Colonic mucosa (tissue), 4 donors: ENCODE measurements around the gene CNOT8. TPM values are rescaled to one million over a fixed set of nuclear protein-coding genes. Genes with fewer than 3 reads are reported as not detected.

ENCODE experiments used
- DNase-seq: peaks from one replicate; pipeline ENCODE4 v3.0.0-alpha.2; 2020
- H3K27ac ChIP-seq: fragments of 200-600 bp; one replicate; pipeline ENCODE4 v1.8.0; 2021
- H3K27me3 ChIP-seq: fragments of 200-600 bp; one replicate; pipeline ENCODE4 v1.8.0; 2021
- H3K36me3 ChIP-seq: fragments of 200-600 bp; one replicate; pipeline ENCODE4 v1.8.0; 2021
- H3K4me1 ChIP-seq: fragments of 200-600 bp; one replicate; pipeline ENCODE4 v1.8.0; 2021; ENCODE audit warnings: mild to moderate bottlenecking
- H3K4me3 ChIP-seq: fragments of 200-600 bp; one replicate; pipeline ENCODE4 v1.8.0; 2021
- H3K9ac ChIP-seq, 2 donors: one replicate each; pipeline ENCODE4 v1.7.0; 2013; ENCODE audit warnings: control low read depth in 2 of 2, low read depth in 2 of 2, low read length in 2 of 2
- H3K9me3 ChIP-seq: fragments of 200-600 bp; one replicate; pipeline ENCODE4 v1.8.0; 2021
- CTCF ChIP-seq: fragments of 200-600 bp; IDR thresholded peaks from one replicate; pipeline ENCODE4 v1.8.0; 2022; ENCODE audit warnings: antibody characterized with exemption, mild to moderate bottlenecking
- intact Hi-C: fragments of 100-400 bp; cut with DNase I; formaldehyde crosslinking; loops from one replicate; pipeline ENCODE4 v1.14.1; 2022
- total RNA-seq, 2 donors: library from RNA; stranded (reverse); fragmentation: NEBNext Ultra II Directional in 1 of 2; extraction: Animal tissue kit (Norgen Biotek cat#: 25700) in 1 of 2; gene quantifications; one replicate each; pipeline ENCODE4 v1.2.1, GENCODE V29; 2021
- donor health status: healthy.
- donor health status: DM: no; HTN: no; CAD: no.
- donor health status: DM: no; HTN: no; CAD: no.

CNOT8 gene
- total RNA-seq, 2 donors from 2014 or later: 64.0 to 84.0 TPM

GRCh38 chr5:154815025-154815424 is 43.4 kb upstream of the CNOT8 start:
- DNase-seq: no peak
- TF ChIP-seq CTCF: no peak
- intact Hi-C loops: no loop called here
- H3K9me3 ChIP-seq: no peaks in the 10 kb centered on the region
- no peak overlapping the region for H3K9ac ChIP-seq
- H3K27ac ChIP-seq: no peak overlapping the region
- no peaks in the 10 kb centered on the region for H3K27me3 ChIP-seq
- H3K4me3 ChIP-seq: no peak overlapping the region
- H3K36me3 ChIP-seq: peaks cover 5% of the 10 kb centered on the region
- H3K4me1 ChIP-seq: no peaks in the 10 kb centered on the region

- H3K4me3 ChIP-seq: no peak overlapping the region
- intact Hi-C loops: no loop called here
- H3K36me3 ChIP-seq: peaks cover 5% of the 10 kb centered on the region
- H3K4me1 ChIP-seq: no peaks in the 10 kb centered on the region
- no peaks in the 10 kb centered on the region for H3K9me3 ChIP-seq
- H3K9ac ChIP-seq: no peak overlapping the region
- no peak for TF ChIP-seq CTCF
- H3K27me3 ChIP-seq: no peaks in the 10 kb centered on the region
- DNase-seq: no peak
- H3K27ac ChIP-seq: no peak overlapping the region
These were observed 42.7 kb upstream of the CNOT8 start for GRCh38 chr5:154815684-154816247.

- intact Hi-C loops: no loop called here
- H3K4me3 ChIP-seq: no peak overlapping the region
- H3K9me3 ChIP-seq: no peaks in the 10 kb centered on the region
- H3K27ac ChIP-seq: no peak overlapping the region
- H3K4me1 ChIP-seq: no peaks in the 10 kb centered on the region
- TF ChIP-seq CTCF: no peak
- no peak overlapping the region for H3K9ac ChIP-seq
- DNase-seq: no peak
- peaks cover 5% of the 10 kb centered on the region for H3K36me3 ChIP-seq
- H3K27me3 ChIP-seq: no peaks in the 10 kb centered on the region
These were observed 41.4 kb upstream of the CNOT8 start for GRCh38 chr5:154816891-154817492.

GRCh38 chr5:154817815-154818214 is 40.6 kb upstream of the CNOT8 start:
- no peaks in the 10 kb centered on the region for H3K9me3 ChIP-seq
- intact Hi-C loops: no loop called here
- H3K36me3 ChIP-seq: peaks cover 5% of the 10 kb centered on the region
- no peak for DNase-seq
- no peaks in the 10 kb centered on the region for H3K27me3 ChIP-seq
- TF ChIP-seq CTCF: no peak
- no peaks in the 10 kb centered on the region for H3K4me1 ChIP-seq
- H3K9ac ChIP-seq: no peak overlapping the region
- H3K27ac ChIP-seq: no peak overlapping the region
- H3K4me3 ChIP-seq: no peak overlapping the region

GRCh38 chr5:154818471-154819116 is 39.8 kb upstream of the CNOT8 start:
- peaks cover 5% of the 10 kb centered on the region for H3K36me3 ChIP-seq
- no peaks in the 10 kb centered on the region for H3K27me3 ChIP-seq
- H3K9ac ChIP-seq: no peak overlapping the region
- TF ChIP-seq CTCF: no peak
- no peak overlapping the region for H3K27ac ChIP-seq
- no peaks in the 10 kb centered on the region for H3K4me1 ChIP-seq
- intact Hi-C loops: no loop called here
- DNase-seq: no peak
- no peaks in the 10 kb centered on the region for H3K9me3 ChIP-seq
- H3K4me3 ChIP-seq: no peak overlapping the region
